ES-I3 (cell line): Measurements from ENCODE around the gene RAB29.
"Not testable (repeated sequence)": the region's sequence is repeated elsewhere in the genome, so short reads cannot be mapped to it uniquely, and the experiment has no call there.

Source experiments
- H3K36me3 ChIP-seq: 2 replicates; pipeline ENCODE4 v1.6.1; 2013; ENCODE audit warnings: mild to moderate bottlenecking, low read length, control low read depth, moderate library complexity; ENCODE audit not compliant: insufficient read depth
- H3K4me1 ChIP-seq: 2 replicates; pipeline ENCODE4 v1.6.1; 2013; ENCODE audit warnings: mild to moderate bottlenecking, control low read depth, low read length; ENCODE audit not compliant: insufficient read depth
- H3K9ac ChIP-seq: 2 replicates; pipeline ENCODE4 v1.6.1; 2013; ENCODE audit warnings: low read depth, mild to moderate bottlenecking, low read length, moderate library complexity
- H3K9me3 ChIP-seq: 2 replicates; pipeline ENCODE4 v1.6.1; 2013; ENCODE audit warnings: mild to moderate bottlenecking, low read length, moderate library complexity; ENCODE audit not compliant: control insufficient read depth, insufficient read depth

The RAB29 gene

GRCh38 chr1:205741681-205742080 is 33.6 kb downstream of the RAB29 start:
- Histone ChIP-seq H3K9me3 (no peaks in the 10 kb centered on the region), H3K9ac (no peak overlapping the region), H3K36me3 (peaks cover 14% of the 10 kb centered on the region), H3K4me1 (peaks cover 30% of the 10 kb centered on the region)

GRCh38 chr1:205739348-205740160 is 35.7 kb downstream of the RAB29 start:
- Histone ChIP-seq H3K36me3 (peaks cover 14% of the 10 kb centered on the region), H3K4me1 (peaks cover 26% of the 10 kb centered on the region), H3K9me3 (no peaks in the 10 kb centered on the region), H3K9ac (no peak overlapping the region)

DNA sequence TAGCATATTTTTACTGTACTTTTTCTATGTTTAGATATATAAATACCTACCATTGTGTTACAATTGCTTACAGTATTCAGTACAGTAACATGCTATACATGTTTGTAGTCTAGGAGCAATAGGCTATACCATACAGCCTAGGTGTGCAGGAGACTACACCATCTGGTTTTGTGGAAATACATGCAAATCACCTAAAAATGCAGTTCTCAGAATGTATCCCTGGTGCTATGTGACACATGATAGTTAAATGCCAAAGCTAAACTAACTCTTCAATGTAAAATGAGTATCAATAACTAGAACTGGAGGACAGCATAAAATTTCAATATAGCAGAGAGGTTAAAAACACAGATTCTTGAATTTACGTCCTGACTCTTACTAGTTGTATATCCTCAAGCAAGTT is 40.1 kb downstream of the RAB29 start:
- Histone ChIP-seq H3K9ac (no peak overlapping the region), H3K9me3 (no peaks in the 10 kb centered on the region), H3K4me1 (no peaks in the 10 kb centered on the region), H3K36me3 (peaks cover 7% of the 10 kb centered on the region; the same call in 1 of the 2 replicates)

- Histone ChIP-seq H3K9ac (no peak overlapping the region), H3K9me3 (no peaks in the 10 kb centered on the region), H3K36me3 (peaks cover 3% of the 10 kb centered on the region; the same call in 1 of the 2 replicates), H3K4me1 (no peaks in the 10 kb centered on the region)
Measured at GRCh38 chr1:205733438-205734175, 41.7 kb downstream of the RAB29 start.

GRCh38 chr1:205729945-205730610 is 45.2 kb downstream of the RAB29 start:
- Histone ChIP-seq H3K9me3 (no peaks in the 10 kb centered on the region), H3K36me3 (peaks cover 4% of the 10 kb centered on the region), H3K4me1 (no peaks in the 10 kb centered on the region), H3K9ac (no peak overlapping the region)

- H3K36me3 ChIP-seq: peaks cover 8% of the 10 kb centered on the region
- H3K9me3 ChIP-seq: no peaks in the 10 kb centered on the region
- no peaks in the 10 kb centered on the region for H3K4me1 ChIP-seq
- no peak overlapping the region for H3K9ac ChIP-seq
Measured at GRCh38 chr1:205726619-205727125, 48.6 kb downstream of the RAB29 start.

GRCh38 chr1:205725514-205725913 is 49.8 kb downstream of the RAB29 start:
- Histone ChIP-seq H3K4me1 (no peaks in the 10 kb centered on the region), H3K9me3 (no peaks in the 10 kb centered on the region), H3K9ac (no peak overlapping the region), H3K36me3 (peaks cover 10% of the 10 kb centered on the region)

DNA sequence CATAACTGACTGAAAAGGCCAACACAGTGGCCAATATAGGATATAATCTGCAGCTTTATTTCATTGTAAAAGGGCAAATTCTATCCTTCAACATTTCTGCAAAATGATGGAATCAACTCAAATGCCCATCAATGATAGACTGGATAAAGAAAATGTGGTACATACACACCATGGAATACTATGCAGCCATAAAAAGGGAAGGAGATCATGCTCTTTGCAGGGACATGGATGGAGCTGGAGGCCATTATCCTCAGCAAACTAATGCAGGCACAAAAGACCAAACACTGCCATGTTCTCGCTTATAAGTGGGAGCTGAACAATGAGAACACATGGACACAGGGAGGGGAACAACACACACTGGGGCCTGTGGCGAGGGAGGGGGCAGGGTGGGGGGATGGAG is 54.5 kb downstream of the RAB29 start:
- H3K9me3 ChIP-seq, H3K4me1 ChIP-seq, H3K9ac ChIP-seq: not testable (repeated sequence)
- peaks cover 29% of the 10 kb centered on the region for H3K36me3 ChIP-seq

DNA sequence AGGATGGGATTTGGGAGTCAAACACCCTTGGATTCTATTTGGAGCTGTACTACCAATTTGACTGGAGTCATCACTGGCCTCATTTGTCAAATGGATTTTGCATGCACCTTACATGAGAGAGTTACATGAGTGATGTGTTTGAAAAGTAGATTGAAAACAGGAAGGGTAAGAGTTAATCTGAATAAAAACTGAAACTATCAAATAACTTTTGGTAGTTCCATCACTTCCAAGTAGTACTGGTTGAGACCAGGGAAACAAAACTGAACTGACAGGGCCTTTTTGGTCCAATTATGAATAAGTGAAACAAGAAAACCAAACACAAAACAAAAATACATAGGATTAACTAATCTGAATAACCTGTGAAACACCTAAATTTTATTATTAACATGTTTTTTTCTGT is 55.5 kb downstream of the RAB29 start:
- Histone ChIP-seq H3K9me3 (no peaks in the 10 kb centered on the region), H3K4me1 (peaks cover 5% of the 10 kb centered on the region; the same call in 1 of the 2 replicates), H3K9ac (no peak overlapping the region), H3K36me3 (peaks cover 32% of the 10 kb centered on the region)

GRCh38 chr1:205719015-205719414 is 56.3 kb downstream of the RAB29 start:
- H3K36me3 ChIP-seq: peaks cover 32% of the 10 kb centered on the region

More at GRCh38 chr1:205719015-205719414, 56.3 kb downstream of the RAB29 start:
- peaks cover 11% of the 10 kb centered on the region for H3K4me1 ChIP-seq
- no peak overlapping the region for H3K9ac ChIP-seq
- no peaks in the 10 kb centered on the region for H3K9me3 ChIP-seq
